ENCODE measurements around the gene PCBP3.

GRCh38 chr21:45727390-45727789 is 83.9 kb downstream of the PCBP3 start:
- TF ChIP-seq, protein P1, sequence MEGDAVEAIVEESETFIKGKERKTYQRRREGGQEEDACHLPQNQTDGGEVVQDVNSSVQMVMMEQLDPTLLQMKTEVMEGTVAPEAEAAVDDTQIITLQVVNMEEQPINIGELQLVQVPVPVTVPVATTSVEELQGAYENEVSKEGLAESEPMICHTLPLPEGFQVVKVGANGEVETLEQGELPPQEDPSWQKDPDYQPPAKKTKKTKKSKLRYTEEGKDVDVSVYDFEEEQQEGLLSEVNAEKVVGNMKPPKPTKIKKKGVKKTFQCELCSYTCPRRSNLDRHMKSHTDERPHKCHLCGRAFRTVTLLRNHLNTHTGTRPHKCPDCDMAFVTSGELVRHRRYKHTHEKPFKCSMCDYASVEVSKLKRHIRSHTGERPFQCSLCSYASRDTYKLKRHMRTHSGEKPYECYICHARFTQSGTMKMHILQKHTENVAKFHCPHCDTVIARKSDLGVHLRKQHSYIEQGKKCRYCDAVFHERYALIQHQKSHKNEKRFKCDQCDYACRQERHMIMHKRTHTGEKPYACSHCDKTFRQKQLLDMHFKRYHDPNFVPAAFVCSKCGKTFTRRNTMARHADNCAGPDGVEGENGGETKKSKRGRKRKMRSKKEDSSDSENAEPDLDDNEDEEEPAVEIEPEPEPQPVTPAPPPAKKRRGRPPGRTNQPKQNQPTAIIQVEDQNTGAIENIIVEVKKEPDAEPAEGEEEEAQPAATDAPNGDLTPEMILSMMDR (IDR thresholded peaks at IDR 0.05) = no peak
- no peak for TF ChIP-seq POLR2A (IDR thresholded peaks at IDR 0.05)

Measured in lower leg skin (tissue), 3 donors.